K562 (cell line): Measurements from ENCODE around the gene EPS8L1. TPM values are rescaled to one million over a fixed set of nuclear protein-coding genes. Genes with fewer than 3 reads are reported as not detected.
A peak's percentile ranks its signal among the peaks of the same experiment; 100 is the strongest.

Source experiments
- BCL6 ChIP-seq: fragments of 250-450 bp; sonication (Bioruptor Pico); IDR thresholded peaks from 2 replicates; pipeline ENCODE4 v1.4.0; 2020
- CREM ChIP-seq: IDR thresholded peaks from 2 replicates; pipeline ENCODE4 v1.6.1; 2014; ENCODE audit warnings: antibody characterized with exemption, low read depth
- CTBP1 ChIP-seq: fragments of 450-650 bp; IDR thresholded peaks from 2 replicates; pipeline ENCODE4 v1.6.1; 2016; ENCODE audit warnings: borderline replicate concordance
- HDGF ChIP-seq: fragments of 450-650 bp; IDR thresholded peaks from 2 replicates; pipeline ENCODE4 v1.6.1; 2016
- HEY1 ChIP-seq: fragments of 250-450 bp; sonication (Bioruptor Pico); IDR thresholded peaks from 2 replicates; pipeline ENCODE4 v1.5.0; 2020; ENCODE audit warnings: mild to moderate bottlenecking, moderate library complexity, borderline replicate concordance
- HLTF ChIP-seq: fragments of 450-650 bp; IDR thresholded peaks from 2 replicates; pipeline ENCODE4 v1.6.1; 2016
- ILK ChIP-seq: fragments of 450-650 bp; IDR thresholded peaks from 2 replicates; pipeline ENCODE4 v1.6.1; 2016; ENCODE audit warnings: missing genetic modification characterization, low read depth, mild to moderate bottlenecking, missing compliant biosample characterization, moderate library complexity, borderline replicate concordance
- KLF10 ChIP-seq: fragments of 250-450 bp; sonication (Bioruptor Pico); IDR thresholded peaks from 2 replicates; pipeline ENCODE4 v1.6.1; 2021; ENCODE audit warnings: matching md5 sums
- LEF1 ChIP-seq: fragments of 450-650 bp; IDR thresholded peaks from 2 replicates; pipeline ENCODE4 v1.6.1; 2016; ENCODE audit warnings: mild to moderate bottlenecking
- MAFF ChIP-seq: IDR thresholded peaks from 2 replicates; pipeline ENCODE4 v1.6.1; 2012; ENCODE audit warnings: low read length, improper control_type of control experiment
- MIER1 ChIP-seq: fragments of 450-650 bp; IDR thresholded peaks from 2 replicates; pipeline ENCODE4 v1.6.1; 2016; ENCODE audit warnings: antibody characterized with exemption, mild to moderate bottlenecking, low read depth
- MTF1 ChIP-seq: fragments of 250-450 bp; sonication (Bioruptor Pico); IDR thresholded peaks from 2 replicates; pipeline ENCODE4 v1.9.0; 2021; ENCODE audit warnings: moderate library complexity, mild to moderate bottlenecking, inconsistent platforms, borderline replicate concordance
- MYC ChIP-seq, 2 experiments: fragments of 250-450 bp in 1 of 2; sonication (Bioruptor Pico) in 1 of 2; IDR thresholded peaks; 2 replicates each; pipeline versions ENCODE4 v1.5.1 to v1.6.1; 2012 to 2021; ENCODE audit warnings: low read depth in 2 of 2, borderline replicate concordance in 1 of 2, improper control_type of control experiment in 1 of 2, low read length in 1 of 2, mild to moderate bottlenecking in 1 of 2, moderate library complexity in 1 of 2
- NFRKB ChIP-seq: fragments of 450-650 bp; IDR thresholded peaks from 2 replicates; pipeline ENCODE4 v1.6.1; 2016; ENCODE audit warnings: low read depth
- NR2F6 ChIP-seq: fragments of 450-650 bp; formaldehyde crosslinking; IDR thresholded peaks from 2 replicates; pipeline ENCODE4 v1.4.0; 2020; ENCODE audit warnings: mild to moderate bottlenecking
- PBX2 ChIP-seq, 2 experiments: IDR thresholded peaks in 1 of 2; conservative IDR thresholded peaks in 1 of 2; 2 replicates each; pipeline ENCODE4 v1.6.1; 2016; ENCODE audit warnings: low read depth in 2 of 2, mild to moderate bottlenecking in 1 of 2, missing compliant biosample characterization in 1 of 2, missing genetic modification characterization in 1 of 2, moderate library complexity in 1 of 2
- POLR2H ChIP-seq: IDR thresholded peaks from 2 replicates; pipeline ENCODE4 v1.6.1; 2016; ENCODE audit warnings: missing genetic modification characterization, low read depth, mild to moderate bottlenecking, control low read depth, missing compliant biosample characterization, moderate library complexity
- RCOR1 ChIP-seq, 2 experiments: IDR thresholded peaks; 2 replicates each; pipeline ENCODE4 v1.6.1; 2012; ENCODE audit warnings: low read depth in 2 of 2, low read length in 2 of 2, borderline replicate concordance in 1 of 2, improper control_type of control experiment in 1 of 2
- SIN3A ChIP-seq, 2 experiments: fragments of 150-350 bp in 1 of 2; IDR thresholded peaks; 2 replicates each; pipeline ENCODE4 v1.6.1; 2011 to 2016; ENCODE audit warnings: borderline replicate concordance in 2 of 2, low read depth in 2 of 2, low read length in 2 of 2, mild to moderate bottlenecking in 2 of 2, moderate library complexity in 2 of 2; ENCODE audit not compliant: control insufficient read depth in 1 of 2
- TGIF2 ChIP-seq: sonication (generic); formaldehyde crosslinking; IDR thresholded peaks from 2 replicates; pipeline ENCODE4 v1.8.1; 2022; ENCODE audit warnings: mild to moderate bottlenecking, missing genetic modification reagents, moderate library complexity
- ZEB2 ChIP-seq: fragments of 450-650 bp; IDR thresholded peaks from 2 replicates; pipeline ENCODE4 v1.6.1; 2016
- ZFP36 ChIP-seq: fragments of 150-350 bp; IDR thresholded peaks from 2 replicates; pipeline ENCODE4 v1.6.1; 2018; ENCODE audit warnings: low read length, low read depth; ENCODE audit not compliant: partially characterized antibody
- ZNF143 ChIP-seq: sonication (generic); formaldehyde crosslinking; IDR thresholded peaks from 2 replicates; pipeline ENCODE4 v1.9.0; 2022; ENCODE audit warnings: mild to moderate bottlenecking, missing genetic modification reagents
- ZNF277 ChIP-seq: fragments of 250-450 bp; sonication (Bioruptor Pico); IDR thresholded peaks from 2 replicates; pipeline ENCODE4 v1.8.0; 2022; ENCODE audit warnings: inconsistent platforms, mild to moderate bottlenecking, moderate library complexity, borderline replicate concordance
- ZNF695 ChIP-seq: fragments of 450-650 bp; formaldehyde crosslinking; IDR thresholded peaks from 2 replicates; pipeline ENCODE4 v1.4.0; 2020; ENCODE audit warnings: mild to moderate bottlenecking, moderate library complexity
- polyA plus RNA-seq, 8 experiments: library from polyadenylated mRNA; depleted of rRNA in 4 of 8; stranded (reverse) in 5 of 8; unstranded in 3 of 8; fragments of >200 nt; fragmentation: Nextera tagmentation in 2 of 8; fragmentation: Illumina TruSeq in 1 of 8; extraction: Ambion mirVana in 2 of 8; extraction: Trizol in 1 of 8; gene quantifications; 2 replicates each; pipeline versions ENCODE4 v1.2.1 to v1.2.3, GENCODE V29; 2011 to 2014; ENCODE audit warnings: inconsistent platforms in 1 of 8, missing spikeins in 1 of 8
- total RNA-seq, 7 experiments: library from RNA; depleted of rRNA in 6 of 7; stranded (reverse); fragments of >200 nt in 6 of 7; fragmentation: Illumina TruSeq in 2 of 7; extraction: Trizol in 2 of 7; gene quantifications; 2 replicates each; pipeline versions ENCODE4 v1.2.1 to v1.2.3, GENCODE V29; 2011 to 2021; ENCODE audit warnings: low replicate concordance in 1 of 7
- TF ChIP-seq, protein P1 (sequence below): fragments of 450-650 bp; formaldehyde crosslinking; IDR thresholded peaks from 2 replicates; pipeline ENCODE4 v1.4.0; 2022; ENCODE audit warnings: mild to moderate bottlenecking, moderate library complexity

EPS8L1 gene
- total and polyA plus RNA-seq, 9 of the 15 experiments (the other 6 are each of a cell fraction or from before 2014, with no cell fraction given): 0.35 to 22.1 (median 11.9) TPM

DNA sequence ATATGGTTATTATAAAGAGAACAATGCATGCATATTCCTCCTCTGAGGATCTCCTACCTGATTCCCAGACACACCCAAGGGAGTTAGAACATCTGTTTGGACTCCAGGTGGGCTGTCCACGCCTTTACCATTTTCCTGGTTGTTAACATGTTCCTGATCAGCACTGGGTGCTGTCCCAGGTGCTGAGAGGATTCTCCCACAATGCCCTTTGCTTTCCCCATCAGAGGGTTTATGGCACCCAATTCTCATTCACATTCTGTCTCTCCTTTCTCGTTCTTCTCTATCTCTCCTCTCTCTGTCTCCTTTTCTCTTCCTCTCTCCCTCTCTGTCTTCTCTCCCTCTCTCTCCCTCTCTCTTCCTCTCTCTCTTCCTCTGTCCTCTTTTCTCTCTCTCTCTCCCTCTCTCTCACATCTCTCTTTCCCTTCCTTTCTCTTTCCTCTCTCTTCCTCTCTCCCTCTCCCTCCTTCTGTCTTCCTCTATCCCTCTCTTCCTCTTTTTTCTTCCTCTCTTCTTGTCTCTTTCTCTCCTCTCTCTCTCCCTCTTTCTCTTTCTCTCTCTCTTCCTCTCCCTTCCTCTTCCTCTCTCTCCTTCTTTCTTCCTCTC is 9.5 kb upstream of the EPS8L1 start (continued):
- TF ChIP-seq ILK (tag) (no peak), CTBP1 (peak; percentile 92; the same call in 1 of the 2 replicates), MAFF (no peak), ZEB2 (peak; percentile 81; the same call in 1 of the 2 replicates), NFRKB (no peak), POLR2H (no peak), TGIF2 (no peak), ZNF695 (CRISPR knock-in tag) (no peak), BCL6 (CRISPR knock-in tag) (no peak), HLTF (no peak), PBX2 (CRISPR knock-in tag; IDR thresholded peaks at IDR 0.05; ENCODE audit: low read depth) (no peak), PBX2 (tag; conservative IDR thresholded peaks at IDR 0.05; ENCODE audit: low read depth) (no peak), MYC (IDR thresholded peaks at IDR 0.05; ENCODE audit: low read depth, low read length) (no peak), MYC (CRISPR knock-in tag; IDR thresholded peaks at IDR 0.05; ENCODE audit: borderline replicate concordance, low read depth) (no peak), KLF10 (CRISPR knock-in tag) (no peak), LEF1 (no peak), MTF1 (CRISPR knock-in tag) (no peak), ZNF277 (CRISPR knock-in tag) (no peak), CREM (no peak), MIER1 (peak; percentile 91), HDGF (no peak), RCOR1 (IDR thresholded peaks at IDR 0.05; ENCODE audit: borderline replicate concordance in 1 of 2, low read depth in 2 of 2, low read length in 2 of 2) (peak; percentile 28 to 98; a peak in 2 of 4 replicates), ZNF143 (CRISPR knock-in tag) (peak; percentile 75), SIN3A (IDR thresholded peaks at IDR 0.05; ENCODE audit: borderline replicate concordance in 2 of 2, control insufficient read depth in 1 of 2, low read depth in 2 of 2, low read length in 2 of 2) (peak in 1 of 2 experiments; percentile 54; a peak in 1 of 4 replicates), HEY1 (no peak), ZFP36 (no peak), NR2F6 (CRISPR knock-in tag) (no peak)
- TF ChIP-seq, protein P1, sequence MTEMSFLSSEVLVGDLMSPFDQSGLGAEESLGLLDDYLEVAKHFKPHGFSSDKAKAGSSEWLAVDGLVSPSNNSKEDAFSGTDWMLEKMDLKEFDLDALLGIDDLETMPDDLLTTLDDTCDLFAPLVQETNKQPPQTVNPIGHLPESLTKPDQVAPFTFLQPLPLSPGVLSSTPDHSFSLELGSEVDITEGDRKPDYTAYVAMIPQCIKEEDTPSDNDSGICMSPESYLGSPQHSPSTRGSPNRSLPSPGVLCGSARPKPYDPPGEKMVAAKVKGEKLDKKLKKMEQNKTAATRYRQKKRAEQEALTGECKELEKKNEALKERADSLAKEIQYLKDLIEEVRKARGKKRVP (CRISPR knock-in tag): no peak
